GM20000 (cell line): ENCODE data around the gene TMEM121.

Experiments
- DNase-seq: peaks from one replicate; pipeline ENCODE4 v3.0.0; 2012; ENCODE audit warnings: low spot score
- TF ChIP-seq, protein P1 (sequence below): IDR thresholded peaks from 2 replicates; pipeline ENCODE4 v1.5.1; 2012; ENCODE audit warnings: mild to moderate bottlenecking, control low read depth; ENCODE audit errors: extremely low read depth, missing control alignments

The TMEM121 gene

DNA sequence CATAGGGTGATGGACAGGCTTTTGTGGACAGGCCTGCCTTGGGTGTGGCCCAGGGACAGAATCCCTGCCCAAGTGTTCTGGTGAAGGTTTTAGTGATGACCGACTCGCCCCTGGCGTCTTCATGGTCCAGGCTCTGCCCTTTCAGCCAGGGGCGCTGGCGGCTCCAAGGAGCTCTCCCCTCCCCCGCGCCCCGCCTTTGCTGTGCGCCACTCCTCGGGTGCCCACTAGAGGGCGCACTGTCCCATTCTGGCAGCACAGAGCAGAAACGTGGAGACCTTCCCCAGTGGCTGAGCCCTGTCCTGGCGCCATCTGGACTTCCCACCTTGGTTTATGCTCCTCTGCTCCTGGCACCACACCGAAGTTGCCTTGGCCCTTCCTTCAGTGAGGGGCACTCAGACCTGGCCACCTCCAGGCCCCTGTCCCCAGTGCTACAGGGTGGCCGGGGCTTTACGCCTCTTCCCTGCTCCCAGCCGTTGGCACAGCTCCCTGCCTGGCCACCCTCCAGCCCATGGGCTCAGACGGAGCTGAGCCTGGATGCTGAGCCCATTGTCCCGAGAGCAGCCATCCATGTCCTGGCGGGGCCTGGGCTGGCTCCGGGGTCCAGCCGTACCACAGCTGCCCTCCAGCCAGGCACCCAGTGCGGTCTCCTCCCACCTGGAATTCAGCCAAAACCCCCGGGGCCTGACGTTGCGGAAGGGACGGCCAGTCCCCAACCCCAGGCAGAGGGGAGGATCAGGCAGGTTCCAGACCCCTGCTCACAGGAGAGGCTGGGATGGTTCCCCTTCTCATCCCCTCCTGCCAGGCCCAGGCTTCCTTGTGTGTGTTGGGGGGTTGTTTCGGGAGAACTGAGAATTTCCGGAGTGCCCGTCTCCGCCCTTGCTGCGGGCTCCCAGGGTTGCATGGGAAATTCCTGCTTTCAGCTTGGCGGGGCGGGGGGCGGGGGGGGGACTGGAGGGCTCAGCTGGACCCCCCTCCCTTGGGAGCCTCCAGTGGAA lies 45.3 kb upstream of the TMEM121 start:
- TF ChIP-seq, protein P1, sequence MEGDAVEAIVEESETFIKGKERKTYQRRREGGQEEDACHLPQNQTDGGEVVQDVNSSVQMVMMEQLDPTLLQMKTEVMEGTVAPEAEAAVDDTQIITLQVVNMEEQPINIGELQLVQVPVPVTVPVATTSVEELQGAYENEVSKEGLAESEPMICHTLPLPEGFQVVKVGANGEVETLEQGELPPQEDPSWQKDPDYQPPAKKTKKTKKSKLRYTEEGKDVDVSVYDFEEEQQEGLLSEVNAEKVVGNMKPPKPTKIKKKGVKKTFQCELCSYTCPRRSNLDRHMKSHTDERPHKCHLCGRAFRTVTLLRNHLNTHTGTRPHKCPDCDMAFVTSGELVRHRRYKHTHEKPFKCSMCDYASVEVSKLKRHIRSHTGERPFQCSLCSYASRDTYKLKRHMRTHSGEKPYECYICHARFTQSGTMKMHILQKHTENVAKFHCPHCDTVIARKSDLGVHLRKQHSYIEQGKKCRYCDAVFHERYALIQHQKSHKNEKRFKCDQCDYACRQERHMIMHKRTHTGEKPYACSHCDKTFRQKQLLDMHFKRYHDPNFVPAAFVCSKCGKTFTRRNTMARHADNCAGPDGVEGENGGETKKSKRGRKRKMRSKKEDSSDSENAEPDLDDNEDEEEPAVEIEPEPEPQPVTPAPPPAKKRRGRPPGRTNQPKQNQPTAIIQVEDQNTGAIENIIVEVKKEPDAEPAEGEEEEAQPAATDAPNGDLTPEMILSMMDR = peak; percentile 98
- DNase-seq = peak; percentile 95

GRCh38 chr14:105481886-105482457 lies 44.4 kb upstream of the TMEM121 start:
- TF ChIP-seq, protein P1 = no peak
- peak; percentile 95 for DNase-seq

- TF ChIP-seq, protein P1 = no peak
- no peak for DNase-seq
These were observed 43.8 kb upstream of the TMEM121 start for GRCh38 chr14:105482486-105483110.

GRCh38 chr14:105483300-105484068 lies 42.9 kb upstream of the TMEM121 start:
- DNase-seq = no peak
- TF ChIP-seq, protein P1 = no peak

DNA sequence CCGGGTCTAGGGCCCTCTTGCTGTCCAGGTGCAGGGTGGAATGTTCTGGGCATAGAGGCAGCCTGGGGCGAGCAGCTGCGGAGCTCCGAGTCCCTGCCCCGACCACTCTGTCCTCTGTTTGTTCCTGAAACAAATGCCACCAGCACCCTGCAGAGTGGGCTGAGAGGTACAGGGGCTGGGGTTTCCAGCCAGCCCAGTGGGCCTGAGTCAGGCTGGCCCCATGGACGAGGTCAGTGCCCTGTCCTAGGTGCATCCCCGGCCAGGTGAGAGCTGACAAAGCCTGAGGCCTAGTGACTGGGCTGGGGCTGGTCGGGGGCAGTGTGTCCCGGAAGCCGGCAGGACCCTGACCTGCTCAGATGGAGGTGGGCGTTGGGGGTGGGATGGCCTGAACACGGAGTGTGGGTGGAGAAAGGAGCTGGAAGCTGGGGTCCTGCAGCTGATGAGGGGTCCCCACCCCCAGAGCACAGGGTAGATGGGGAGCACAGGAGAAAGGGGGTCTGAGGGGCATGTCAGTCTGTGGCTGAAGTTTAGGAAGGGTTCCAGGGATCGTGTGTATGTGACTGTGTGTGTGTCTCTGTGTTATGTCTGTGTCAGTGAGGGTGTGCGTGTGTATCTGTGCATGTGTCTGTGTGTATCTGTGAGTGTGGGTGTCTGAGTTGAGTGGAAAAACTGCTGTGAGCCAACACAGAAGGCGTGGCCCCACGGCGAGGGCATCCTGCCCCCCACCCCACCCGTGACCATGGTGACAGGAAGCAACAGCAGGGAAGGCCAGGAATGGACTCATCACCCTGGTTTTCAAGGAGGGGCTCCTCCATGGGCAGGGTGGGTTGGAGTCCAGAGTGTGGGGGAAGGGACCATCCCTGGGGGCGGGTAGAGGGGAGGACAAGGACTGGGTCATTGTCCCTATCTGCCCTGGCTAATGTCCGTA lies 42.0 kb upstream of the TMEM121 start:
- DNase-seq = no peak
- TF ChIP-seq, protein P1 = no peak

GRCh38 chr14:105484997-105485393 lies 41.4 kb upstream of the TMEM121 start:
- TF ChIP-seq, protein P1 = no peak

More at GRCh38 chr14:105484997-105485393, 41.4 kb upstream of the TMEM121 start:
- DNase-seq = no peak
